Glutamatergic neuron (in vitro differentiated cells): ENCODE data around the gene VPS39. TPM values are rescaled to one million over a fixed set of nuclear protein-coding genes. Genes with fewer than 3 reads are reported as not detected.

Experiments
- DNase-seq: peaks from one replicate; pipeline ENCODE4 v3.0.0; 2022
- H3K27ac Mint-ChIP-seq: one replicate; pipeline ENCODE4 v1.8.0; 2020; ENCODE audit warnings: mild to moderate bottlenecking, mixed read lengths, inconsistent platforms; ENCODE audit not compliant: unreplicated experiment
- H3K27me3 Mint-ChIP-seq: one replicate; pipeline ENCODE4 v1.8.0; 2020; ENCODE audit warnings: mild to moderate bottlenecking, moderate library complexity, mixed read lengths, inconsistent platforms; ENCODE audit not compliant: unreplicated experiment
- H3K36me3 Mint-ChIP-seq: one replicate; pipeline ENCODE4 v1.8.0; 2020; ENCODE audit warnings: mild to moderate bottlenecking, mixed read lengths, inconsistent platforms; ENCODE audit not compliant: unreplicated experiment
- H3K4me1 Mint-ChIP-seq: one replicate; pipeline ENCODE4 v1.8.0; 2020; ENCODE audit warnings: mild to moderate bottlenecking, low read depth, mixed read lengths, inconsistent platforms; ENCODE audit not compliant: unreplicated experiment
- H3K4me3 Mint-ChIP-seq: one replicate; pipeline ENCODE4 v1.8.0; 2020; ENCODE audit warnings: mild to moderate bottlenecking, mixed read lengths, inconsistent platforms; ENCODE audit not compliant: unreplicated experiment
- H3K9me3 Mint-ChIP-seq: one replicate; pipeline ENCODE4 v1.8.0; 2020; ENCODE audit warnings: mild to moderate bottlenecking, moderate library complexity, mixed read lengths, inconsistent platforms; ENCODE audit not compliant: unreplicated experiment
- CTCF ChIP-seq: fragments of 200-600 bp; sonication (generic); IDR thresholded peaks from one replicate; pipeline ENCODE4 v1.5.0; 2021; ENCODE audit not compliant: partially characterized antibody, unreplicated experiment
- total RNA-seq: library from RNA; stranded (reverse); fragmentation: NEBNext Ultra II Directional; extraction: Animal tissue kit (Norgen Biotek cat#: 25700); gene quantifications from one replicate; pipeline ENCODE4 v1.2.1, GENCODE V29; 2021; ENCODE audit not compliant: unreplicated experiment

VPS39 gene
- total RNA-seq, 1 donor from 2014 or later: 94.4 TPM

GRCh38 chr15:42143356-42143755 is 64.7 kb downstream of the VPS39 start:
- DNase-seq: no peak
- Mint-ChIP-seq H3K36me3 (peaks cover 9% of the 10 kb centered on the region), H3K27ac (no peak overlapping the region), H3K9me3 (peaks cover 6% of the 10 kb centered on the region), H3K27me3 (peaks cover 11% of the 10 kb centered on the region), H3K4me1 (no peaks in the 10 kb centered on the region), H3K4me3 (no peak overlapping the region)
- no peak for TF ChIP-seq CTCF

GRCh38 chr15:42141795-42142667 is 66.1 kb downstream of the VPS39 start:
- Mint-ChIP-seq H3K4me1 (no peaks in the 10 kb centered on the region), H3K4me3 (no peak overlapping the region), H3K27ac (no peak overlapping the region), H3K27me3 (peaks cover 8% of the 10 kb centered on the region), H3K9me3 (peaks cover 6% of the 10 kb centered on the region), H3K36me3 (peaks cover 9% of the 10 kb centered on the region)
- DNase-seq: no peak
- TF ChIP-seq CTCF: no peak

- Mint-ChIP-seq H3K27me3 (peaks cover 11% of the 10 kb centered on the region), H3K9me3 (peaks cover 6% of the 10 kb centered on the region), H3K4me3 (no peak overlapping the region), H3K36me3 (peaks cover 9% of the 10 kb centered on the region), H3K4me1 (no peaks in the 10 kb centered on the region), H3K27ac (no peak overlapping the region)
- TF ChIP-seq CTCF: no peak
- DNase-seq: no peak
Measured at GRCh38 chr15:42141246-42141645, 66.9 kb downstream of the VPS39 start.

- H3K27me3 Mint-ChIP-seq: peaks cover 11% of the 10 kb centered on the region
- H3K27ac Mint-ChIP-seq: no peak overlapping the region
- peaks cover 6% of the 10 kb centered on the region for H3K9me3 Mint-ChIP-seq
- no peak for TF ChIP-seq CTCF
- no peak overlapping the region for H3K4me3 Mint-ChIP-seq
- no peaks in the 10 kb centered on the region for H3K4me1 Mint-ChIP-seq
- H3K36me3 Mint-ChIP-seq: peaks cover 9% of the 10 kb centered on the region
- no peak for DNase-seq
Measured at GRCh38 chr15:42140383-42141070, 67.6 kb downstream of the VPS39 start.

- H3K27me3 Mint-ChIP-seq: peaks cover 8% of the 10 kb centered on the region
- no peak for DNase-seq
- H3K36me3 Mint-ChIP-seq: peaks cover 9% of the 10 kb centered on the region
- no peaks in the 10 kb centered on the region for H3K4me1 Mint-ChIP-seq
- H3K9me3 Mint-ChIP-seq: peaks cover 2% of the 10 kb centered on the region
- no peak overlapping the region for H3K27ac Mint-ChIP-seq
- no peak overlapping the region for H3K4me3 Mint-ChIP-seq
- no peak for TF ChIP-seq CTCF
Measured at GRCh38 chr15:42139596-42139995, 68.5 kb downstream of the VPS39 start.
